NCI-H2081 (cell line): ENCODE data around the gene NINL.

Experiments
- DNase-seq, 2 experiments: peaks; one replicate each; lab custom pipeline; 2025; lab: John Stamatoyannopoulos, UW

Gene NINL

DNA sequence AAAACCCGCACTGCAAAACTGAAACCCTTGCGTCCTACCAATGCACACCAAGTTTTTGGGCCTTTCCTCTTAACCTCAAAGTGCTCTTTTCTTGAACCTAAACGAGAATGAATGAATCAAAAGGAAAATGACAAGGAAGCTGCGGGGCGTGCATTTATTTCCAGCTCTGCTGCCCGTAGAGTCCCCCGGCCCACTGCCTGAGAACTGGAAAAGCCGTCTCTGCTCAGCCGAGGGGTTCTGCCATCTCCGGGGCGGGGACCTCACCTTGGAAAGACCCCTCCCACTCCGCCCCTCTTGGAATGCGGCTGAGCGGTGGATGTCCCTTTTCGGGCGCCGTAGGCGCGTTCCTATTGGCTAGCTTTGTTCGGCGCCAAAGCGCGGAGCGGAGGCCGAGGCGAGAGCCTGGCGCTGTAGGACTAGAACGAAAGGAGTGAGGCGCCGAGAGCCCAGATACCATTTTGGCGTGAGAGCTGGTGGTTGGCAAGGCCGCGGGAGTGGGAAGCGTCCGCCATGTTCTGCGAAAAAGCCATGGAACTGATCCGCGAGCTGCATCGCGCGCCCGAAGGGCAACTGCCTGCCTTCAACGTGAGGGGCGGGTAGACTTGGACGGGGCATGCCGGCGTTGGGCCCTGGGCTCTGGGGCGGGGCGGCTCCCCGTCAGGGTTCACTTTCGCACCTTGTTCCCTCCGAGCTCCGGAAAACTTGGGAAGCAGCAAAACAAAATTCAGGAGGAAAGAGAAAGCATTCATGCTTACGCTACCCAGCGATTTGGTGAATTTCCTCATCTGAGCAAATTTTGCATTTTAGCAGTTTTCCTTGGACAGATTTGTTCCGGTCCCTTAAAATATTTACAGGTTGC is 177.8 kb downstream of the NINL start, which contains the start of gene GINS1:
TSS of gene GINS1 (plus strand) at position 363 of the 859 bp plus-strand sequence. CDS start at position 511, 148 bp downstream.
- peak; percentile 91 to 95 for DNase-seq
